ENCODE results near the gene UCKL1. TPM values are rescaled to one million over a fixed set of nuclear protein-coding genes. Genes with fewer than 3 reads are reported as not detected.
A peak's percentile ranks its signal among the peaks of the same experiment; 100 is the strongest.
"Not testable (repeated sequence)": the region's sequence is repeated elsewhere in the genome, so short reads cannot be mapped to it uniquely, and the experiment has no call there.

The UCKL1 gene
- total RNA-seq, 1 donor from 2014 or later = 49.7 TPM

- TF ChIP-seq, protein P1, sequence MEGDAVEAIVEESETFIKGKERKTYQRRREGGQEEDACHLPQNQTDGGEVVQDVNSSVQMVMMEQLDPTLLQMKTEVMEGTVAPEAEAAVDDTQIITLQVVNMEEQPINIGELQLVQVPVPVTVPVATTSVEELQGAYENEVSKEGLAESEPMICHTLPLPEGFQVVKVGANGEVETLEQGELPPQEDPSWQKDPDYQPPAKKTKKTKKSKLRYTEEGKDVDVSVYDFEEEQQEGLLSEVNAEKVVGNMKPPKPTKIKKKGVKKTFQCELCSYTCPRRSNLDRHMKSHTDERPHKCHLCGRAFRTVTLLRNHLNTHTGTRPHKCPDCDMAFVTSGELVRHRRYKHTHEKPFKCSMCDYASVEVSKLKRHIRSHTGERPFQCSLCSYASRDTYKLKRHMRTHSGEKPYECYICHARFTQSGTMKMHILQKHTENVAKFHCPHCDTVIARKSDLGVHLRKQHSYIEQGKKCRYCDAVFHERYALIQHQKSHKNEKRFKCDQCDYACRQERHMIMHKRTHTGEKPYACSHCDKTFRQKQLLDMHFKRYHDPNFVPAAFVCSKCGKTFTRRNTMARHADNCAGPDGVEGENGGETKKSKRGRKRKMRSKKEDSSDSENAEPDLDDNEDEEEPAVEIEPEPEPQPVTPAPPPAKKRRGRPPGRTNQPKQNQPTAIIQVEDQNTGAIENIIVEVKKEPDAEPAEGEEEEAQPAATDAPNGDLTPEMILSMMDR (conservative IDR thresholded peaks at IDR 0.05) = no peak
- no peaks in the 10 kb centered on the region for H3K9me3 Mint-ChIP-seq
- H3K4me1 Mint-ChIP-seq (ENCODE audit: unreplicated experiment) = peaks cover 26% of the 10 kb centered on the region
- DNase-seq (ENCODE audit: extremely low spot score, unreplicated experiment) = peak; percentile 77
- peak overlapping the region; percentile 76 for H3K27ac Mint-ChIP-seq
- H3K4me3 Mint-ChIP-seq = peak overlapping the region; percentile 81
- peaks cover 14% of the 10 kb centered on the region for H3K27me3 Mint-ChIP-seq
- H3K36me3 Mint-ChIP-seq = no peaks in the 10 kb centered on the region
Observed at GRCh38 chr20:63978319-63979228, 22.4 kb upstream of the UCKL1 start.

DNA sequence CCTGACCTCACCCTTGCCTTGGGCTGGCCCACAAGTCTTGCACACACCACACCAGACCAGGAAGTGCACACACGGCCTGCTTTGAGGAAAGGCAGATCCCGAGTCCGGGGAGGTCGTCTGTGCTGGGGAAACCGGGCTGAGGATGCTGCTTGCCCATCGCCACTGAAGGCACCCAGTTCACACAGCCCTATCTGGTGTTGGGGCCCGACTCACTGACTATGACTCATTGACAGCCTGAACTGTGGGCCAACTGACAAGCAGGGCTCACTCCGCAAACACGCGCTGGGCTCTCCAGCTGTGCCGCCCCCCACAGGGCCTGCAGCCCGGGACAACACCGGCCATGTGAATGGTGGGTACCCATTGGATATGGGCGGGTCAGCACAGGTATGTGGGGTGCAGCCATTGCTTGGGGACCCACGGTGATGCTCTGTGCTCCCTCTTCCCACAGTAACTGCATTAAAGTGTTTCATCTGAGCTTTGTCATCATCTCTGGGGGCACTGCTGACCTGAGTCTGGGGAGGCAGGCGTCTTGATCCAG, 21.6 kb upstream of the UCKL1 start:
- Mint-ChIP-seq H3K36me3 (no peaks in the 10 kb centered on the region), H3K27me3 (peaks cover 14% of the 10 kb centered on the region), H3K4me3 (peak overlapping the region; percentile 81), H3K4me1 (ENCODE audit: unreplicated experiment) (peaks cover 26% of the 10 kb centered on the region), H3K27ac (peak overlapping the region; percentile 79), H3K9me3 (no peaks in the 10 kb centered on the region)
- DNase-seq (ENCODE audit: extremely low spot score, unreplicated experiment) = no peak
- TF ChIP-seq, protein P1 (conservative IDR thresholded peaks at IDR 0.05) = no peak

DNA sequence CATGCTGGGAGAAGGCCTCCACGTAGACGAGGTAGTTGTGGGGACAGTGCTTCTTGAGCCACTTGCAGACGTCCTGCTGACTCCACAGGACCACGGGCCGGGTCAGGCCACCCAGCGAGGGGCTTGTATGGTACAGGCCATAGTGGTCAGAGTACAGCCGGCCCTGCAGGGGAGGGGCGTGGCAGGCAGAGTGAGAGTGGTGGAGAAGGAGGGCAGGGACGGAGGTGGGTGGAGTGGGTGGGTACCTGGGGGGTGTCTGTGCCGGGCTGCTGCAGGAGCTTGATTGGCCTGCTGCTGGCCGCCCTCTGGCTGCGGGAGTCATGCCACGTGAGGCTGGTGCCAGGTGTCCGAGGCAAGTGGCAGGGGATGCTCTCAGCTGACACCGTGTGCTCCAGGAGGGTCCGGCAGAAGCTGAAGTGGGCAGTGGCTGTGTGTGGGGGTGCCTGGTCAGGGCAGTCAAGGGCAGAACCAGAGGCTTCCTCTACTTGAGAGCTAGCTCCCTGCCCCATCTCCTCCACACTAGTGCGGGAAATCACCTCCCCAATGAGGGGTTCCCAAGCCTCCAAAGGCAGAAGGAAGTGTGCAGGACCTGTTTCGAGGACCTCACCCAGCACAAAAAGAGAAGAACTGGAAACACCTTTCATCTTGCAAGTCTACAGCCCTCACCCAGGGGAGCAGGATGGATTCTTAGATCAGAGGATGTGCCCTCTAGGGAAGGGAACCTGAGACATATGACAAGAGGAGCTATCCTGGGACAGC, 20.9 kb upstream of the UCKL1 start:
- H3K27me3 Mint-ChIP-seq = peaks cover 14% of the 10 kb centered on the region
- H3K4me3 Mint-ChIP-seq = peak overlapping the region; percentile 79
- peak overlapping the region; percentile 79 for H3K27ac Mint-ChIP-seq
- H3K36me3 Mint-ChIP-seq = no peaks in the 10 kb centered on the region
- TF ChIP-seq, protein P1 (conservative IDR thresholded peaks at IDR 0.05) = no peak
- no peak for DNase-seq (ENCODE audit: extremely low spot score, unreplicated experiment)
- no peaks in the 10 kb centered on the region for H3K9me3 Mint-ChIP-seq
- peaks cover 20% of the 10 kb centered on the region for H3K4me1 Mint-ChIP-seq (ENCODE audit: unreplicated experiment)

GRCh38 chr20:63976511-63976910, 20.3 kb upstream of the UCKL1 start:
- peak overlapping the region; percentile 74 for H3K4me3 Mint-ChIP-seq
- H3K27me3 Mint-ChIP-seq = peaks cover 14% of the 10 kb centered on the region
- DNase-seq (ENCODE audit: extremely low spot score, unreplicated experiment); H3K36me3 Mint-ChIP-seq; H3K27ac Mint-ChIP-seq; H3K9me3 Mint-ChIP-seq: not testable (repeated sequence)
- H3K4me1 Mint-ChIP-seq (ENCODE audit: unreplicated experiment) = peaks cover 15% of the 10 kb centered on the region

- peaks cover 4% of the 10 kb centered on the region for H3K4me1 Mint-ChIP-seq (ENCODE audit: unreplicated experiment)
- peaks cover 8% of the 10 kb centered on the region for H3K27me3 Mint-ChIP-seq
- peak overlapping the region; percentile 54 for H3K4me3 Mint-ChIP-seq
- TF ChIP-seq, protein P1 (conservative IDR thresholded peaks at IDR 0.05) = no peak
- H3K36me3 Mint-ChIP-seq = no peaks in the 10 kb centered on the region
- no peak overlapping the region for H3K27ac Mint-ChIP-seq
- DNase-seq (ENCODE audit: extremely low spot score, unreplicated experiment) = no peak
- H3K9me3 Mint-ChIP-seq = no peaks in the 10 kb centered on the region
Observed at GRCh38 chr20:63974402-63975200, 18.4 kb upstream of the UCKL1 start.

Measured in type B pancreatic cell (in vitro differentiated cells).